GM18517 (cell line): ENCODE results near the gene CHST4.
A peak's percentile ranks its signal among the peaks of the same experiment; 100 is the strongest.
"Not testable (repeated sequence)": the region's sequence is repeated elsewhere in the genome, so short reads cannot be mapped to it uniquely, and the experiment has no call there.

Experiments
- ATAC-seq: cut with Tn5 transposase; IDR thresholded peaks from one replicate; pipeline ENCODE4 v1.9.1; 2021; ENCODE audit warnings: mild to moderate bottlenecking, moderate library complexity; ENCODE audit not compliant: unreplicated experiment

CHST4 gene

GRCh38 chr16:71520550-71520949, 5.7 kb upstream of the CHST4 start:
- ATAC-seq: no peak

GRCh38 chr16:71524566-71525553, 1.4 kb upstream of the CHST4 start:
- ATAC-seq: no peak

- no peak for ATAC-seq
These were observed 2.0 kb downstream of the CHST4 start for GRCh38 chr16:71528257-71528656.

GRCh38 chr16:71528863-71529262, 2.6 kb downstream of the CHST4 start:
- no peak for ATAC-seq

GRCh38 chr16:71532366-71532765, 6.1 kb downstream of the CHST4 start:
- no peak for ATAC-seq

GRCh38 chr16:71536752-71537499, 10.7 kb downstream of the CHST4 start:
- ATAC-seq: no peak

- ATAC-seq: no peak
These were observed 11.4 kb downstream of the CHST4 start for GRCh38 chr16:71537643-71538042.

GRCh38 chr16:71542377-71542776, 16.2 kb downstream of the CHST4 start:
- no peak for ATAC-seq

GRCh38 chr16:71547168-71547567, 20.9 kb downstream of the CHST4 start:
- ATAC-seq: no peak

GRCh38 chr16:71552698-71553503, 26.7 kb downstream of the CHST4 start:
- ATAC-seq: no peak

GRCh38 chr16:71555230-71555891, 29.1 kb downstream of the CHST4 start:
- ATAC-seq: no peak

- ATAC-seq: no peak
These were observed 31.1 kb downstream of the CHST4 start for GRCh38 chr16:71557299-71557698.

- ATAC-seq: no peak
These were observed 31.8 kb downstream of the CHST4 start for GRCh38 chr16:71557954-71558582.

GRCh38 chr16:71559855-71560254, 33.6 kb downstream of the CHST4 start:
- no peak for ATAC-seq

- not testable (repeated sequence) for ATAC-seq
These were observed 35.7 kb downstream of the CHST4 start for GRCh38 chr16:71561886-71562285.

GRCh38 chr16:71562552-71562951, 36.3 kb downstream of the CHST4 start:
- no peak for ATAC-seq

- peak; percentile 89 for ATAC-seq
These were observed 38.2 kb downstream of the CHST4 start for GRCh38 chr16:71564335-71564967.

GRCh38 chr16:71565812-71566700, 39.8 kb downstream of the CHST4 start:
- ATAC-seq: no peak

- ATAC-seq: no peak
These were observed 41.7 kb downstream of the CHST4 start for GRCh38 chr16:71567931-71568330.
